Measurements from ENCODE around the gene TPM3. TPM values are rescaled to one million over a fixed set of nuclear protein-coding genes. Genes with fewer than 3 reads are reported as not detected.

TPM3 gene
- total and polyA plus RNA-seq, 2 of the 8 experiments (the other 6 are each of a cell fraction or from before 2014, with no cell fraction given), result 278 to 572 TPM

GRCh38 chr1:154166207-154166606 is 25.7 kb downstream of the TPM3 start (continued):
- TF ChIP-seq RAD21 (IDR thresholded peaks at IDR 0.05 in 1 of 2, conservative IDR thresholded peaks at IDR 0.05 in 1 of 2; ENCODE audit: low read depth in 2 of 2, low read length in 2 of 2), result no peak
- TF ChIP-seq SP4 (IDR thresholded peaks at IDR 0.05; ENCODE audit: low read length), result no peak
- no peak for TF ChIP-seq SIRT6 (IDR thresholded peaks at IDR 0.05; ENCODE audit: low read length)
- no peak for TF ChIP-seq CTBP2 (IDR thresholded peaks at IDR 0.05; ENCODE audit: borderline replicate concordance, insufficient read depth, insufficient read length, low read length)
- no peak for TF ChIP-seq TAF7 (optimal IDR thresholded peaks at IDR 0.05; ENCODE audit: borderline replicate concordance, low read depth, low read length)
- TF ChIP-seq TEAD4 (IDR thresholded peaks at IDR 0.05; ENCODE audit: low read depth, low read length), result no peak
- TF ChIP-seq YY1 (IDR thresholded peaks at IDR 0.05; ENCODE audit: low read depth, low read length), result no peak
- TF ChIP-seq NANOG (IDR thresholded peaks at IDR 0.05; ENCODE audit: insufficient read depth, low read depth, low read length, poor library complexity, severe bottlenecking), result no peak
- no peak for TF ChIP-seq SRF (IDR thresholded peaks at IDR 0.05; ENCODE audit: low read depth, low read length)
- TF ChIP-seq, protein P1, sequence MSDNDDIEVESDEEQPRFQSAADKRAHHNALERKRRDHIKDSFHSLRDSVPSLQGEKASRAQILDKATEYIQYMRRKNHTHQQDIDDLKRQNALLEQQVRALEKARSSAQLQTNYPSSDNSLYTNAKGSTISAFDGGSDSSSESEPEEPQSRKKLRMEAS (IDR thresholded peaks at IDR 0.05), result no peak
- TF ChIP-seq PHF8 (conservative IDR thresholded peaks at IDR 0.05; ENCODE audit: low read depth, low read length), result no peak
- no peak for TF ChIP-seq JUND (IDR thresholded peaks at IDR 0.05; ENCODE audit: low read length)
